Right renal pelvis (tissue), 4 donors: ENCODE results near the gene MAP3K8. TPM values are rescaled to one million over a fixed set of nuclear protein-coding genes. Genes with fewer than 3 reads are reported as not detected.

Source experiments
- DNase-seq, 4 donors: peaks; one replicate each; pipeline ENCODE4 v3.0.0-alpha.2; 2013; ENCODE audit warnings: low read depth in 4 of 4, low spot score in 3 of 4, missing footprints in 1 of 4
- polyA plus RNA-seq, 4 donors: library from polyadenylated mRNA; unstranded; fragments of 120-200 nt; gene quantifications; one replicate each; pipeline ENCODE4 v1.2.1, GENCODE V29; 2013; ENCODE audit not compliant: insufficient read length in 4 of 4

MAP3K8 gene
- polyA plus RNA-seq = 1 to 10 TPM; 6.6 to 9.1 (median 6.7) TPM

DNA sequence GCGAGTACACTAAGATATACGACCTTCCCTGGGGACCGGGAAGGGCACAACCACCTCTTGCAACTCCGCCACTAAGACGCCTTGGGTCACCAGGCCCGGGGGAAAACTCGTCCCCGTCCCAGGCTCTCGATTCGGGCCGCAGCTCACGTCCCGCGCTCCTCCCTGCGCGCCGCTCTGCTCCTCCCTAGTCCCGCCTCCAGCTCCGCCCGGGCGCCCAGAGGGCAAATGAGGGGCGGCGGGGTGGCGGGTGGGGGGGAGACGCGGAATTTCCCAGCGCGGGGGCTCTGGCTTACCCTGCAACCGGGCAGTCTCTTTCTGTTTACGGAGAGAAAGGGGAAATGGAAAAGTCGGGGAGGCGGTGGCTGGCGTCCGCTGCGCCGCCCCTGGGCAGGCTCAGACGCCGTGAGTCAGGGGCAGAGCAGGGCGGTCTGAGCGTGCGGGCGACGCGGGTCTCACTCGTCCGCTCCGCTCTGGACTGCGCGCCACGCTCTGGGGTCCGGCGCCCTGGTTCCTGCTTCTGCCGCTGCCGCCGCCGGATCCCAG is at the start of gene MAP3K8:
Gene MAP3K8, plus strand, starts transcription at position 455 of the 543 bp plus-strand sequence. CDS start 4,755 bp downstream, outside the sequence.
- DNase-seq = peak in 3 of 4 donors; percentile 74 to 81 (median 75)

DNA sequence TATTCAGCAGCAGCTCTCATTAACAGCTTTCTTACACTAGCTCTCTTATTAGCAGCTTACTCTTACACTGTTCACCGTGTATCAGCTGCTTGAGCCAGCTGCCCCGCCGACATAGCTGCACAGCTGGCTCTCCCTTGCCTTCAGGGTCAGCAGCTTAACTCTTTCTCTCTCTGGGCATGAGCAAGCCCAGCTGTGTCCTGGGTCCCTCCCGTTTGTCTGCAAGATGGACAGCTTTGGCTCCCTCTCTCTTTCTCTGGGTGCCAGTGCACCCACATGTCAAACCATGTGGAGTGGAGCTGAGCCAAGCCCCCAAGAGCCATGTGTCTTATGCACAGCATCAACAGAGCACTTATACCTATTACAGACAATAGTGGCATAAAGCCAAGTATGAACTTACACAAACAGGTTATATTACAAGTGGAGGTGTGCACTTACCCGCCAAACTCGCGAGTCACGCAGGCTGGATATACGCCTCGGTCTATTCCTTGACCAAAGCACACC is 49.2 kb upstream of the MAP3K8 start:
- DNase-seq = no peak

DNA sequence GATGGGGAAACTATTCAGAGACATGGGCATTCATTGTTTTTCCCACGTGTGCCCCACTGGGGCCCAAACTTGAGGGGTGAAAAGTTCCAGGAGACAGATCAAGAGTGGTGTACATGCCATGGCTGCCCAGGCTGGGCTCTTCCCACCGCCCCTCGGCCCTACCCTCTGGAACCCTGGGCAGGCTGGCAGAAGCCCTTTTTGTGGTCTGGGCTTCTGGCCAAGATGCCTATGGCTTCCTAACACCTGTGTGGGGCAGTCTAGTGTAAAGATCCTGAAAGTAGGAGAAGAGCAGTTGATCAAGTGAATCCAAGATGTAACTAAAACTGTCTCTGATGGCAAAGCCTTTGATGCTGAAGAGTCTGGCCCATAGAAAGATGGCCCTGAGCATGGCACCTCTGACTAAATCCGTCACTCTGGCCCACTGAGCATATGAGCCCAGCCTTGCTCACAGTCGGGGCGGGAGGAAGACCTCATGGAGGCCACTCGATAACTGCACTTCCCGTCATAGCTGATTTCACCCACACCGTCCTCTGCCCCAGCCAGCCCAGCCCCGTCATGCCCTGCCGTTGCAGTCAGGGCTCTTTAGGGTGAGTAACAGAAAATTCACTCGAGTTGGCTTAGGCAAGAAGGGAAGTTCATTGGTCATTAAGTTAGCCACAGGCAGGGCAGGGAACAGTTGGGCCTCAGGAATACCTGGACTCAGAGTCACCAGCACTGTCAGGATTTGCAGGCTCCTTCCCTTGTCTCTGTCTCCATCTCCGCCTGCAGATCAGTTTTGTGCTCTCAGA is 47.0 kb upstream of the MAP3K8 start:
- DNase-seq = no peak

DNA sequence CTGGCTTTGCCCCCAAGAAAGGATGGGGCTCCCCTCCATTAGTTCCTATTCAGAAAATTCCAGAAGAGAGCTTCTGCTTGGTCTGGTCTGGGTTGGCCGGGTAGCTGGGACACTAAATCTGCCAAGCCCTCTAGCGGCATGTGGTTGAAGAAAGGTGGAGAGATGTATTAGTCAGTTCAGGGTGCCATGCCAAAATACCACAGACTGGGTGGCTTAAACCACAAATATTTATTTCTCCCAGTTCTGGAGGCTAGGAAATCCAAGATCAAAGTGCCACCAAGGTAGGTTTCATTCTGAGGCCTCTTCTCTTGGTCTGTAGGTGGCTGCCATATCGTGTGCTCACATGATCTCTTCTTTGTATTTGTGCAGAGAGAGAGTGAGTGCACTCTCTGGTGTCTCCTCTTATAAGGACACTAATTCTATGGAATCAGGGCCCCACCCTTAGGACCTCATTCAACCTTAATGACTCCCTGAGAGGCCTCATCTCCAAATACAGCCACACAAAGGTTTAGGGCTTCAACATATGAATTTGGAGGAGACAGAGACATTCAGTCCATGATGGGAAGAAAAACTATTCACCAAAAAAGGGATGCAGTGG is 46.2 kb upstream of the MAP3K8 start:
- no peak for DNase-seq

DNA sequence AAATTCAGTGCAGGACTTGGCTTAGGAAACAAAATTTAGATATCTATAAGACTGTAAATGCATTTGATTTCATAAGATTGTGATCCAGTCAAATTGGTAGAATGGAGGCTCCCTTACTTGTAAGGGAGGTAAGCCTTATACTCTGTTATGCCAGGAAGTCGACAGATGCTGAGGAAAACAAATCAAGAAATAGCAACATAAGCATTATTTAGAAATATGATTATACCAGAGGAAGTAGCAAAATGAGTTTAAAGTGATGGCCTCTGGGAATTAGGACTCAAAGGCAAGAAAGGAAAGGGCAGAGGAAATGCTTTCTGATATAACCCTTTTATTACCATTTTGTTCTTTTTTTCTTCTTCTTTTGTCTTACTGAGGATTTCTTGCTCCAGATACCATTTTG is 44.4 kb upstream of the MAP3K8 start:
- DNase-seq = no peak

DNA sequence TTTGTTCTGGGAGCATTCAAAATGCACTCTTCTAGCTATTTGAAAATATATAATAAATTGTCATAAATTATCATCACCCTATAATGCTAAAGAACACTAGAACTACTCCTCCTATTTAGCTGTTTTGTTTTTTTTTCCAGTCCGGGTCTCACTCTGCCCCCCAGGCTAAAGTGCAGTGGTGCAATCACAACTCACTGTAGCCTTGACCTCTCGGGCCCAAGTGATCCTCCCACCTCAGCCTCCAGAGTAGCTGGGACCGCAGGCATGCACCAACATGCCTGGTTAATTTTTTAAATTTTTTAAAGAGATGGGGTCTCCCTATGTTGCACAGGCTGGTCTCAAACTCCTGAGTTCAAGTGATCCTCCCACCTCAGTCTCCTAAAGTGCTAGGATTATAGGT is 43.8 kb upstream of the MAP3K8 start:
- DNase-seq = no peak

DNA sequence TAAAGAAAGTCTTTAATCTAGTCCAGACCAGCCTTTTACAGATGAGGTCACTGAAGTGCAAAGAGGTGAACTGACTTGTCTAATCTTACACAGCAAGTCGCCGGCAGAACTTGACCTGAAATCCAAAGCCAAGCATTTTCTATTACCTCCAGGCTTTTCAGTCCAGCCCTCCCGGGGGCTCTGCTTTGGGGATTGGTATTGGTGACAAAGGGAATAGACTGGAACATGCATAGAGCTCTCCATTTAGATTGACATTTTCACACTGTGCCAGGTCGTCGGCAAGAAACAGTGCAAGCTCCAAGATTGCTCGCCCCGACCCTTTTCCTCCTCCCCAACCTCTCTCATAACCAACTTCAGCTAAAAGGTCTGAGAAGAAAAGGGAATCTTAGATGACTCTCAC is 42.7 kb upstream of the MAP3K8 start:
- no peak for DNase-seq

DNA sequence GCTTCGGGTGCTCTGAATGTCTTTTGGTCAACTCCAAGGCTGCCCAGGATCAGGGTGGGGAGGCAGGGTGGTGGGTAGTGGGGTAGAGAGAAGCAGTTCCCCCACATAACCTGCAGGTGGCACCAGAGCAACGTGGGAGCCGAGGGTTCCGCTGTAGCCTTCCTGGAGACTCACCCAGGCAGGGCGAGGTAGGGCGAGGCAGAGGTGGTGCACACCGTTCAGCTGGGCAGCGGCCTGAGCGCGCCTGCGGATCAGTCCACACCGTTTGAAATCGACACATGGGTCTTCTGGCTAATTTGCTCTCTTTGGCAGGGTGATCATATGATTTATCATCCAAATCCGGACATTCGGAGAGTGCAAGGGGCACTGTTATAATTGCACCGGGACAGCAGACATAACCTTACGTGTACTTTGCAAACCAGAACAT is 41.4 kb upstream of the MAP3K8 start:
- DNase-seq = peak in 2 of 4 donors; percentile 52 to 65

DNA sequence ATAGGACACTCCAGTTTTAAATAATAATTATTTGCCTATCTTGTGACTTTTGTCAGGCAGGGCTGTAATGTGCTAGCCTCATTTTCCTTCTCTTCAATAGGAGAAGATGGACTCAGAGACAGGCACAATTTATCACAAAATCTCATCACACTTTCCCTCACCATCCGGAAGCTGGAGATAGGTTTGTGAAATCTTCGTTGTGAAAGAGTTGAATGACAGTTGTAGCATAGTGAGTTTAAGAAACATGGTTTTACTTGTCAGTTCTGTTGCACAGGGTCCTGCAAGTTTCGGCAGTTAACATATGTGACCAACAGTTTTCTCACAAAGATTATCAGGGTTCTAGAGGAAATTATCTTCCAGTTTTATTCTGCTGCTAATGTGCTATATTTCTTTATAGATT is 37.7 kb upstream of the MAP3K8 start:
- no peak for DNase-seq

DNA sequence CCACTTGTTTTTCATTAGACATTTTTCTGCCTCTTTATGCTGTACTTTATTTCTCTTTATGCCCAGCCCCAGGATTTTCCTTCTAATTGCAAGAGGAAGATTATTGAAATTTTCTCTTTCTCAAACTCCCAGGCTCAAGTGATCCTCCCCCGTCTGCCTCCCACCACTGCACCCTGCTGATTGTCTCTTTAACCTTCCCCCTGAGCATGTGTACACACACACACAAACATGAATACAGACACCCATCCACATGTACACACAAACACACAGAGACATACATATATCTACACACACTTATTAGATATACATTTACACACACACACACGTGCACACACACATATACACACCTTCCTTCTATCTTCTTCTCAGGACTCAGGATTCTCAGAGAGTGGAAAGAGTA is 37.3 kb upstream of the MAP3K8 start:
- no peak for DNase-seq

DNA sequence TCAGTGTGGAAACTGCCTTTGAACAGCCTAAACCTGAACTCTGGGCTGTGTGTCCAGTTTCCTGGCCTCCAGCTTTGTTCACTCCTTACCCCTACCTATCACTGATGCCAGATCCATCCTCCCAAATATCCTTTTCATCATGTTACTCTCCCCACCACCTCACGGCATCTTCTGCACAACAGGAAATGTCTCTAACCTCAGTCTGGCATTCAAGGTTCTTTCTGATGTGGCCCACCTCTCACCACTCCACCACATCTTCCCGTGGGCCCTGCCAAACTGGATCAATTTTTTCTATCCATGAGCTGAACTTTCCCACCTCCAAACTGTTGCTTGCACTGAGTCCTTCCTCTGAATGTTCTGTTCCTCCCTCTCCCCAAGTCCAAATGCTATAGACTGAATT is 35.8 kb upstream of the MAP3K8 start:
- no peak for DNase-seq

DNA sequence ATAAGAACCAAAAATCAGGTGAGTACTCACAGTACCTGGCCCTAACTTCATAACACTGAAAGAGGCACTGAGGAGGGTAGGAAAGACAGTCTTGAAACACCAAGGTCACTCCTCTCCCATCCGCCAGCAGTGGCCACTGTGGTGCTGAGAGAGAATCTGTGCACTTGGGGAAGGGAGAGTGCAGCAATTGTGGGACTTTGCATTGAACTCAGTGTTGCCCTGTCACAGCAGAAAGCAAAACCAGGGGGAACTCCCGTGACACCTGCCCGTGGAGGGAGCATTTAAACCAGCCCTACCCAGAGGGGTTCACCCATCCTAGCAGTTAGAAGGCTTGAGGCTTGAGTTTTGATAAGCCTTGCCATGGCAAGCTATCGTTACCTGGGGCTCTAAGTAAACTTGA is 35.2 kb upstream of the MAP3K8 start:
- no peak for DNase-seq

DNA sequence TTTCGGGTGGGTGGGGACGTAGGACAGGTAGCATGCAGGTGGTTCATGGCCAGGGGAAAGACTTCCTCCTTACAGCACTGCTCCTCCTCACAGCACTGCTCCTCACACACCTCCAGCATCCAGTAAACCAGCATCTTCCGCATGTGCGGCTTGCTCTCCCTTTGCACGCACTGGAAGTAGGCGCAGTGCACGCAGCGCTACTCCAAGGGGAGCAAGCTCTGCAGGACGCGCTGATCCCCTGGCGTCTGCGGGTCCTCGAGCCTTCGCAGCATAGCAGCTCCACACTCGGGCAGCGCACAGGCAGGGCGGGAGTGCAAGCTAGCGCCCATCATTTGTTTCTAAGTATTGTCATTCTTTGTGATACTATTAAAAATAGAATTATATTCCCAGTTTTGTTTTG is 30.5 kb upstream of the MAP3K8 start:
- DNase-seq = no peak

DNA sequence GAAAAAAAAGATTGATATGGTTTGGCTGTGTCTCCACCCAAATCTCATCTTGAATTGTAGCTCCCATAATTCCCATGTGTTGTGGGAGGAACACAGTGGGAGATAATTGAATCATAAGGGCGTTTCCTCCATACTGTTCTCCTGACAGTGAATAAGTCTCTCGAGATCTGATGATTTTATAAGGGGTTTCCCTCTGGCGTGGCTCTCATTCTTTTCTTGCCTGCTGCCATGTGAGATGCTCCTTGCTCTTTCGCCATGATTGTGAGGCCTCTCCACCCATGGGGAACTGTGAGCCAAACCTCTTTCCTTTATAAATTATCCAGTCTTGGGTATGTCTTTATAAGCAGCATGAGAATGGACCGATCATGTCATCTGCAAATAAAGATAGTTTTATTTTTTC is 29.4 kb upstream of the MAP3K8 start:
- no peak for DNase-seq

DNA sequence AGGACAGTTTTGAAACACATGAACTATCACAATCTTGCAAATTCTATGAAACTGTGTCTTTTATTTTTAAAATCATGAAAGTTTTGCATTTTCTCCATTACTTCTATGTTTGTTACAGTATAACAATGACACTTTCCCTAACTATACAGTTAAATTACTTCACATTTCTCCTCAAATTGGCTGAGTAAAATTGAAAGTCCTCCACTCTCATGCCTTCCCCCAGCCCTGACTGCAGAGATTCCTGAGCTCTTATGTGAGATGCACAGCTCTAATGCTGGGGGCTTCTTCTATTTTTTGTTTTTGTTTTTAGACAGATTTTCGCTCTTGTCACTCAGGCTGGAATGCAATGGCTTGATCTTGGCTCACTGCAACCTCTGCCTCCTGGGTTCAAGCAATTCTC is 22.7 kb upstream of the MAP3K8 start:
- DNase-seq = no peak

DNA sequence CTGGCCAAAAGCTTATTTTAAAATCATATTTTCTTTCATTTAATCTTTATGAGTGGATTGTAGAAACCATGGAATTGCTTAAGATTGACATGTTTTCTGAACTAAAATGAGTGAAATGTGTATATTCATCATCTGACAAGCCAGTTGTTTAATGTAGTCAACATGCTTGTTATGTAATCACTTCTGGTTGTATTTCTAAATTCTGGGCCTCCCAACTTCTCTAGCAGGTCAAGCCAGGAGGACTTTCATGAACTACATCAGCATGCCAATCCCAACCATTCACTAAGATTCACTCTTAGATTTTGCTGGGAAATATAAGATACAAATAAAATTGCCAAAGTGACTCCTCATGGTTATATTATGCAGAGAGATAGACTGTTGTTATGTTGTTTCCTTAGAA is 21.1 kb upstream of the MAP3K8 start:
- DNase-seq = no peak

DNA sequence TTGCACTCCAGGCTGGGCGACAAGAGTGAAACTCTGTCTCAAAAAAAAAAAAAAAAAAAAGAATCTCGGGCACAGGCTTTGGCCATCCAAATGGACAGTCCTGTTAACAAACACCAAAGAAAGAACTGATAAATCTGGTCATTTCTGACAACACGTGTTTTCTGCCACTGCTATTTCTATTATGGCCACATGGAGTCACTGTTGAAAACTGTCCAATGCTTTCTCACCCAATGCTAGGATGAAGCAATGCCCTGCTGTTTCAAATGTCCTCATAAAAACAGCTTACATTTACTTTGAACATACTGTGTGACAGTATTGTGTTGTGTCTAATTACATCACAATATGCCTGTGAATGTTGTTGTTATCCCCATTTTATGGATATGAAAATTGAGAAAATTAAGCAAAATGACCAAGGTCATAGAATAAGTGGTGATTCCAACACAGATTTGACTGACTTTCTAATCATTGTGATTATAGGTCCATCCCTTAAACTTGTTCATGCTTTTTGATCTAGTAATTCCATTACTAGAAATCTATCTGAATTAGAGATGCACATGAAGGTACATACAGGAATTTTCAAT is 19.9 kb upstream of the MAP3K8 start:
- DNase-seq = no peak

DNA sequence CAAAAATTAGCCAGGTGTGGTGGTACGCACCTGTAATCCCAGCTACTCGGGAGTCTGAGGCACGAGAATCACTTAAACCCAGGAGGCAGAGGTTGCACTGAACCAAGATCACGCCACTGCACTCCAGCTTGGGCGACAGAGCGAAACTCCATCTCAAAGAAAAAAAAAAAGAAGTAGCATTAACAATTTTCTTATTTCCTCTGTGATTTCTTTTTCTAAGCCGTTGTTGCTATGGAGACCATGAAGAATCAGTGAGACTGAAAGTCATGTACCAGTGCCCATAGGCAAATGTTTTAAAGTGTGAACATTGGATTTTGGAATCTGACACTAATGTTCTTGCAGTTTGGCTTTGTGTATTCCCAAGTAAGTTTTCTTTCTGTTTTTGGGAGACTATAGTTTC is 18.4 kb upstream of the MAP3K8 start:
- no peak for DNase-seq

DNA sequence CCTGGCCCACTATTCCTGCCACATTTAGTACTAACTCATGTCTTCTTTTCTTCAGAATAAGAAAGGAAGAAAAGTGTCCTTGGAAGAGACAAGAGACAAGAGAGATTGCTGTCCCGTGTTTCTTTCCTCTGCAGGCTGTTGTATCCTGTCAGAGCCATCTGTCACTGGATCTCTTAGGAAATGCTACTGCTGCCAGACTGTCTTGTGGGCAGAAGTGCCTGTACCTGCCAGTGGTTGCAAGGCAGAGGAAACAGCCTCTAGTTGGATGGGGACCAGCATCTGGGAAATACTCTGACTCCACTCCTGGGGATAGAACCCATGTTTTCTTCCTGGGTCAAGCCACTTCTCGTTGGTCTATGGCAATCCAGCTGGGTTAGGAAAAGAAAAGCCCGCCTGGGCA is 16.7 kb upstream of the MAP3K8 start:
- no peak for DNase-seq

DNA sequence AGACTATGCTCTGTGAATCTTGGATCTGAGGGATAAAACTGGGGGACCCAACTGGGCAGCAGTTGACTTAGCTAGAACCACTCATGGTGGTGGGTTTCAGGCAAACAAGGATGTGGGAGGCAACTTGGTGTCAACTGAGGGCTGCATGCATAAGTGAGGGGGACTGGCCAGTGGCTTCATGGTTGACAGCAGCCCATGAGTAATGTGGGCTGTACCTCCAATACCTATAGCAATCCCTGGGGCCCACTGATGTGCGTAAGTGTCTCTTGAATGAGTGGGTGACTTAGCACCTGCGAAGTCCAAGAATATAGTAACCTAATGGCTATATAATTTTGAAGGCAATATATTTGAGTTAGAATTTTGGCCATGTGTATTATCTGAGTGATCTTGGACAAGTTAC is 13.7 kb upstream of the MAP3K8 start:
- DNase-seq = no peak

DNA sequence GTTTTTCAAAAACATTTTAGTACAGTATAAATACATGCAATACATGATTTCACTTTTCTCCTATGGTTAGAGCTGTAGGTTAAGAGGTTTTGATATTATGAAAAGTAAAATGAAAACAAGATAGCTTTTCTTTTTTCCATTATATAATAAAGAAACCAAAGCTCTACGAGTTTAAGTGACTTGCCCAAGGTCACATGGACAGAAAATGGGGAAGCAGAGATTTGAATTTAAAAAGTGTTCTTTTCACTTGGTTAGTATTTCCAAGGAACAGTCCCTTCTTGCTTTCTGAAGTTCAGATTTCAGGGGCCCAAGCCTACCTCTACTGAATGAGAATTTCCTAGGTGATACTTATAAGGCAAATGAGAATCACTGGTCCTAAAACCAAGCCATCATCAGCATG is 13.2 kb upstream of the MAP3K8 start:
- DNase-seq = no peak
